ENCODE data around the gene RBM24. TPM values are rescaled to one million over a fixed set of nuclear protein-coding genes. Genes with fewer than 3 reads are reported as not detected.

Gene RBM24
- total RNA-seq, 1 donor from 2014 or later, result 3.4 TPM

DNA sequence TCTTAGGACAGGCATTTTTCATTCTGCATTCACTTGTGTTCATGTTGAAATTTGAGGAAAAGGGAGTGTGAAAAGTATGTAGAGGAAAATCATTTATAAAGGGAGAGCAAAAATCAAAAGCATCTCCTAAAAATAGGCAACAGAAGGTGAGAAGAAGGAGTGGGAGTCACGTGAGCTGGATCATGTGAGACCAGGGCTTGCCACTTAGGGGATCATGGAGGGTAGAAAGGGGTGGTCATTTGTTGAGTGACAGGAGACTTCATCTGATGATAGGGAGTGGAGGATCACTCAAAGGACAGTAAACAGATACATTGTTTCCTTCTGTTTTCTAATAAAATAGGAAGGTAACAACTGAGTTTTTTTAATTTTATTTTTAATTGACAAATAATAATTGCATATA lies 17.1 kb downstream of the RBM24 start:
- H3K9me3 Mint-ChIP-seq, result peaks cover 8% of the 10 kb centered on the region
- peaks cover 15% of the 10 kb centered on the region for H3K4me1 Mint-ChIP-seq
- no peak for DNase-seq (ENCODE audit: low read depth, low spot score)
- no peak overlapping the region for H3K4me3 Mint-ChIP-seq
- no peaks in the 10 kb centered on the region for H3K27me3 Mint-ChIP-seq (ENCODE audit: low read depth)
- no peak overlapping the region for H3K27ac Mint-ChIP-seq (ENCODE audit: unreplicated experiment)
- no peaks in the 10 kb centered on the region for H3K36me3 Mint-ChIP-seq (ENCODE audit: low read depth)
- TF ChIP-seq, protein P1, sequence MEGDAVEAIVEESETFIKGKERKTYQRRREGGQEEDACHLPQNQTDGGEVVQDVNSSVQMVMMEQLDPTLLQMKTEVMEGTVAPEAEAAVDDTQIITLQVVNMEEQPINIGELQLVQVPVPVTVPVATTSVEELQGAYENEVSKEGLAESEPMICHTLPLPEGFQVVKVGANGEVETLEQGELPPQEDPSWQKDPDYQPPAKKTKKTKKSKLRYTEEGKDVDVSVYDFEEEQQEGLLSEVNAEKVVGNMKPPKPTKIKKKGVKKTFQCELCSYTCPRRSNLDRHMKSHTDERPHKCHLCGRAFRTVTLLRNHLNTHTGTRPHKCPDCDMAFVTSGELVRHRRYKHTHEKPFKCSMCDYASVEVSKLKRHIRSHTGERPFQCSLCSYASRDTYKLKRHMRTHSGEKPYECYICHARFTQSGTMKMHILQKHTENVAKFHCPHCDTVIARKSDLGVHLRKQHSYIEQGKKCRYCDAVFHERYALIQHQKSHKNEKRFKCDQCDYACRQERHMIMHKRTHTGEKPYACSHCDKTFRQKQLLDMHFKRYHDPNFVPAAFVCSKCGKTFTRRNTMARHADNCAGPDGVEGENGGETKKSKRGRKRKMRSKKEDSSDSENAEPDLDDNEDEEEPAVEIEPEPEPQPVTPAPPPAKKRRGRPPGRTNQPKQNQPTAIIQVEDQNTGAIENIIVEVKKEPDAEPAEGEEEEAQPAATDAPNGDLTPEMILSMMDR (conservative IDR thresholded peaks at IDR 0.05), result no peak

DNA sequence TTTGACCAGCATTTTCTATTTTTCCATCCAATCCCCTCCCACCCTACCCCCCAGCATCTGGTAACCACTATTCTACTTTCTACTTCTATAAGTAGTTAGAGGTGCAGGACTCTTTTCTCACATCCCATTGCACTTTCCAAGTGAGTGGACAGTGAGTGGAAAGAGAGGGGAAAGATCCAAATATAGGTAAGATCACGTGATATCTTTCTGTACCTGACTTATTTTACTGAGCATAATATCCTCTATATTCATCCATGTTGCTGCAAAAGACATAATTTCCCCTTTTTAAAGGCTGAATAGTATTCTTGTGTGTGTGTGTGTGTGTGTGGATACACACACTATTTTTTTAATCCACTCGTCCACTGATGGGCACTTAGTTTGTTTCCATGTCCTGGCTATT lies 18.1 kb downstream of the RBM24 start:
- Mint-ChIP-seq H3K27ac (ENCODE audit: unreplicated experiment) (no peak overlapping the region), H3K9me3 (peaks cover 8% of the 10 kb centered on the region), H3K4me3 (no peak overlapping the region), H3K4me1 (peaks cover 15% of the 10 kb centered on the region), H3K36me3 (ENCODE audit: low read depth) (no peaks in the 10 kb centered on the region), H3K27me3 (ENCODE audit: low read depth) (no peaks in the 10 kb centered on the region)
- TF ChIP-seq, protein P1 (conservative IDR thresholded peaks at IDR 0.05), result no peak
- no peak for DNase-seq (ENCODE audit: low read depth, low spot score)

DNA sequence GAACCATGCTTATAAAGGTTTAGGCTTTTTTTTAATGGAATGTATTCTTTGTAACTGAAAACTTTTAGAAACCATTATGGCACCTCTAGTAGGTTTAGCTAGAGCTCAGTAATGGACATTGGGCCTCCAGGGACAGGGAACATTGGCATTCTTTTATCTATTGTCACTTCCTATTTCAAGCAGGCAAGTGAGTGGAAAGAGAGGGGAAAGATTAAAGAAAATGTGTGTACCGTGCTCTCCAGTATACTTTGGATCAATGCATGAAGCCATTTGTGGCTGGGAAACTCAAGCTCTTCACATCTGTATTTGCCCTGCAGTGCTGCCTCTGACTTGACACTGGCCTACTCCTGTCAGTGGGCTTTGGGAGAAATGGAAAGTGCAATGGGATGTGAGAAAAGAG lies 18.6 kb downstream of the RBM24 start:
- no peak for DNase-seq (ENCODE audit: low read depth, low spot score)
- TF ChIP-seq, protein P1 (conservative IDR thresholded peaks at IDR 0.05), result no peak
- Mint-ChIP-seq H3K4me3 (no peak overlapping the region), H3K27ac (ENCODE audit: unreplicated experiment) (no peak overlapping the region), H3K36me3 (ENCODE audit: low read depth) (no peaks in the 10 kb centered on the region), H3K4me1 (peaks cover 15% of the 10 kb centered on the region), H3K27me3 (ENCODE audit: low read depth) (no peaks in the 10 kb centered on the region), H3K9me3 (peaks cover 8% of the 10 kb centered on the region)

DNA sequence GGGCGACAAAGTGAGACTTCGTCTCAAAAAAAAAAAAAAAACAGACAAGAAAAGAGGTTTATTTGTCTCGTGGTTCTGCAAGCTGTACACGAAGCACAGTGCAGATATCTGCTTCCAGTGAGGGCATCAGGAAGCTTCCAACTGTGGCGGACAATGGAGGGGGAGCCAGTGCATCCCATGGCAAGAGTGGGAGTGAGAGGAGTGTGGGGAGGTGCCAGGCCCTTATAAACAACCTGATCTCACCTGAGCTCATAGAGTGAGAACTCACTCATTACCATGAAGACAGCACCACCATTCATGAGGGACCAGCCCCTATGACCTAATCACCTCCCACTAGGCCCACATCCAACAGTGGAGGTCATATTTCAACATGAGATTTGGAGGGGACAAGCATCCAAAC lies 19.5 kb downstream of the RBM24 start:
- peaks cover 8% of the 10 kb centered on the region for H3K9me3 Mint-ChIP-seq

DNA sequence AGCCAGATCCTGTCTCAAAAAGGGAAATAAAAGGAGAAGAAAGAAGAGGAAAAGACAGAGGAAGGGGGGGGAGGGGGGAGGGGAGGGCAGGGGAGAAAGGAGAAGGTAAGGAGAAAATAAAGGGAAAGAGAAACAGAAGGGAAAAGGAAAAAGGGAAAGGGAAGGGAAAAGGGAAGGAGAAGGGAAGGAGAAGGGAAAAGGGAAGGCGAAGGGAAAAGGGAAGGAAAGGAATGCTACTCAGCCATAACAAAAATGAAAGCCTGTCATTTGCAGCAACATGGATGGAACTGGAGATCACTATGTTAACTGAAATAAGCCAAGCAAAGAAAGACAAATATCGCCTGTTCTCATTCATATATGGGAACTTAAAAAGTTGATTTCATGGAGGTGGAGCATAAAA lies 22.3 kb downstream of the RBM24 start:
- H3K27ac Mint-ChIP-seq (ENCODE audit: unreplicated experiment), result no peak overlapping the region
- H3K4me3 Mint-ChIP-seq, result no peak overlapping the region
- DNase-seq (ENCODE audit: low read depth, low spot score), result no peak
- TF ChIP-seq, protein P1 (conservative IDR thresholded peaks at IDR 0.05), result no peak
- H3K4me1 Mint-ChIP-seq, result peaks cover 8% of the 10 kb centered on the region
- no peaks in the 10 kb centered on the region for H3K36me3 Mint-ChIP-seq (ENCODE audit: low read depth)
- H3K27me3 Mint-ChIP-seq (ENCODE audit: low read depth), result no peaks in the 10 kb centered on the region
- peaks cover 8% of the 10 kb centered on the region for H3K9me3 Mint-ChIP-seq

More for the DNA sequence above, 19.5 kb downstream of the RBM24 start:
- no peaks in the 10 kb centered on the region for H3K27me3 Mint-ChIP-seq (ENCODE audit: low read depth)
- no peak for DNase-seq (ENCODE audit: low read depth, low spot score)
- H3K27ac Mint-ChIP-seq (ENCODE audit: unreplicated experiment), result no peak overlapping the region
- H3K4me1 Mint-ChIP-seq, result peaks cover 23% of the 10 kb centered on the region
- H3K4me3 Mint-ChIP-seq, result no peak overlapping the region
- TF ChIP-seq, protein P1 (conservative IDR thresholded peaks at IDR 0.05), result no peak
- no peaks in the 10 kb centered on the region for H3K36me3 Mint-ChIP-seq (ENCODE audit: low read depth)
